GM23338 (cell line): ENCODE data around the gene MINPP1. TPM values are rescaled to one million over a fixed set of nuclear protein-coding genes. Genes with fewer than 3 reads are reported as not detected.

Experiments used
- ATAC-seq: fragments of 200-7000 bp; cut with Tn5 transposase; 3 replicates; pipeline ENCODE4 v1.9.1; 2020
- DNase-seq: peaks from one replicate; pipeline ENCODE4 v3.0.0-alpha.2; 2015; ENCODE audit warnings: low spot score
- H2AFZ ChIP-seq: fragments of 200-600 bp; sonication (generic); 2 replicates; pipeline ENCODE4 v1.8.0; 2016; ENCODE audit warnings: antibody characterized with exemption, mild to moderate bottlenecking, moderate library complexity
- H3F3A ChIP-seq: fragments of 200-600 bp; sonication (generic); replicated peaks from 2 replicates; pipeline ENCODE4 v1.8.0; 2017; ENCODE audit warnings: antibody characterized with exemption, mixed run types, low read depth
- H3K27ac ChIP-seq: fragments of 200-600 bp; sonication (generic); 2 replicates; pipeline ENCODE4 v1.6.1; 2016; ENCODE audit warnings: low read depth
- H3K27me3 ChIP-seq: fragments of 200-600 bp; sonication (generic); 2 replicates; pipeline ENCODE4 v1.8.0; 2016; ENCODE audit warnings: mild to moderate bottlenecking, mixed run types, moderate library complexity; ENCODE audit not compliant: insufficient read depth
- H3K36me3 ChIP-seq: fragments of 200-600 bp; sonication (generic); 2 replicates; pipeline ENCODE4 v1.8.0; 2016; ENCODE audit warnings: mild to moderate bottlenecking; ENCODE audit not compliant: insufficient read depth
- H3K4me1 ChIP-seq: fragments of 200-600 bp; sonication (generic); 2 replicates; pipeline ENCODE4 v1.8.0; 2016; ENCODE audit warnings: mild to moderate bottlenecking, moderate library complexity; ENCODE audit not compliant: insufficient read depth
- H3K4me2 ChIP-seq: fragments of 200-600 bp; sonication (generic); 2 replicates; pipeline ENCODE4 v1.7.1; 2017; ENCODE audit warnings: mixed run types
- H3K4me3 ChIP-seq: fragments of 200-600 bp; sonication (generic); 2 replicates; pipeline ENCODE4 v1.6.1; 2016; ENCODE audit warnings: mixed run types
- H3K79me2 ChIP-seq: fragments of 200-600 bp; sonication (generic); replicated peaks from 2 replicates; pipeline ENCODE4 v1.8.0; 2017; ENCODE audit warnings: mild to moderate bottlenecking; ENCODE audit not compliant: insufficient read depth
- H3K9me2 ChIP-seq: fragments of 200-600 bp; sonication (generic); 2 replicates; pipeline ENCODE4 v1.8.0; 2017; ENCODE audit not compliant: insufficient read depth
- H4K20me1 ChIP-seq: fragments of 200-600 bp; sonication (generic); replicated peaks from 2 replicates; pipeline ENCODE4 v1.8.0; 2017; ENCODE audit warnings: mild to moderate bottlenecking; ENCODE audit not compliant: insufficient read depth
- H3K27ac Mint-ChIP-seq: 2 replicates; pipeline ENCODE4 v1.8.0; 2020; ENCODE audit warnings: inconsistent platforms, mild to moderate bottlenecking, moderate library complexity, mixed read lengths
- H3K27me3 Mint-ChIP-seq: 3 replicates; pipeline ENCODE4 v1.8.0; 2022; ENCODE audit warnings: low read depth, mild to moderate bottlenecking, moderate library complexity, mixed read lengths, inconsistent platforms; ENCODE audit not compliant: insufficient read depth, poor library complexity
- H3K36me3 Mint-ChIP-seq: 3 replicates; pipeline ENCODE4 v1.8.0; 2021; ENCODE audit warnings: low read depth, mild to moderate bottlenecking, inconsistent platforms, moderate library complexity, mixed read lengths
- H3K4me1 Mint-ChIP-seq: 3 replicates; pipeline ENCODE4 v1.8.0; 2020; ENCODE audit warnings: mild to moderate bottlenecking, inconsistent platforms, mixed read lengths
- H3K4me3 Mint-ChIP-seq: 3 replicates; pipeline ENCODE4 v1.8.0; 2021; ENCODE audit warnings: moderate library complexity, mild to moderate bottlenecking, inconsistent platforms, mixed read lengths
- H3K9me3 Mint-ChIP-seq: 3 replicates; pipeline ENCODE4 v1.8.0; 2020; ENCODE audit warnings: moderate library complexity, mild to moderate bottlenecking, inconsistent platforms, mixed read lengths
- CREB1 ChIP-seq: fragments of 250-450 bp; sonication (Bioruptor Pico); IDR thresholded peaks from 2 replicates; pipeline ENCODE4 v1.5.0; 2020; ENCODE audit warnings: low read depth, mild to moderate bottlenecking, moderate library complexity
- CTCF ChIP-seq, 2 experiments: fragments of 200-600 bp in 1 of 2; sonication (generic) in 1 of 2; conservative IDR thresholded peaks; 2 replicates each; pipeline versions ENCODE4 v1.5.1 to v1.6.1; 2016 to 2017; ENCODE audit warnings: antibody characterized with exemption in 2 of 2, low read depth in 2 of 2, mild to moderate bottlenecking in 2 of 2, moderate library complexity in 1 of 2
- EZH2 ChIP-seq: fragments of 200-600 bp; sonication (generic); IDR thresholded peaks from one replicate; pipeline ENCODE4 v1.8.0; 2017; ENCODE audit warnings: antibody characterized with exemption, mild to moderate bottlenecking, low read depth; ENCODE audit not compliant: unreplicated experiment
- EZH2phosphoT487 ChIP-seq: fragments of 200-600 bp; sonication (generic); IDR thresholded peaks from one replicate; pipeline ENCODE4 v1.8.1; 2018; ENCODE audit warnings: antibody characterized with exemption; ENCODE audit not compliant: unreplicated experiment
- JUNB ChIP-seq: IDR thresholded peaks from one replicate; pipeline ENCODE4 v1.6.1; 2016; ENCODE audit warnings: antibody characterized with exemption; ENCODE audit not compliant: unreplicated experiment
- NANOG ChIP-seq: IDR thresholded peaks from 2 replicates; pipeline ENCODE4 v1.6.1; 2016; ENCODE audit warnings: antibody characterized with exemption, borderline replicate concordance
- ZNF114 ChIP-seq: fragments of 250-450 bp; sonication (Bioruptor Pico); IDR thresholded peaks from 2 replicates; pipeline ENCODE4 v1.5.0; 2020; ENCODE audit warnings: mild to moderate bottlenecking, moderate library complexity
- ZNF331 ChIP-seq: fragments of 250-450 bp; sonication (Bioruptor Pico); IDR thresholded peaks from 2 replicates; pipeline ENCODE4 v1.5.0; 2020; ENCODE audit warnings: low read depth, mild to moderate bottlenecking, moderate library complexity
- ZNF462 ChIP-seq: fragments of 250-450 bp; sonication (Bioruptor Pico); IDR thresholded peaks from 2 replicates; pipeline ENCODE4 v1.5.0; 2020; ENCODE audit warnings: mild to moderate bottlenecking, moderate library complexity
- polyA plus RNA-seq: library from polyadenylated mRNA; unstranded; fragments of >200 nt; fragmentation: Nextera tagmentation; extraction: Ambion mirVana; gene quantifications from 2 replicates; pipeline ENCODE4 v1.2.1, GENCODE V29; 2016
- total RNA-seq: library from RNA; depleted of rRNA; stranded (reverse); fragments of >200 nt; shearing (Covaris generic); gene quantifications from 2 replicates; pipeline ENCODE4 v1.2.3, GENCODE V29; 2014
- TF ChIP-seq, protein P1 (sequence below): IDR thresholded peaks from 2 replicates; pipeline ENCODE4 v1.6.1; 2016; ENCODE audit warnings: antibody characterized with exemption

MINPP1 gene
- total and polyA plus RNA-seq, 2 experiments from 2014 or later: 27.0 to 39.3 TPM

GRCh38 chr10:87532696-87533095, 28.0 kb downstream of the MINPP1 start:
- H3F3A ChIP-seq: no peaks in the 10 kb centered on the region
- no peak for TF ChIP-seq CREB1 (CRISPR knock-in tag)
- TF ChIP-seq ZNF114 (CRISPR knock-in tag): no peak
- TF ChIP-seq NANOG: no peak
- TF ChIP-seq JUNB: no peak
- TF ChIP-seq ZNF331 (CRISPR knock-in tag): no peak
- no peak for TF ChIP-seq EZH2
- TF ChIP-seq EZH2phosphoT487: no peak
- no peak for TF ChIP-seq CTCF (conservative IDR thresholded peaks at IDR 0.05; ENCODE audit: low read depth in 2 of 2)
- TF ChIP-seq, protein P1, sequence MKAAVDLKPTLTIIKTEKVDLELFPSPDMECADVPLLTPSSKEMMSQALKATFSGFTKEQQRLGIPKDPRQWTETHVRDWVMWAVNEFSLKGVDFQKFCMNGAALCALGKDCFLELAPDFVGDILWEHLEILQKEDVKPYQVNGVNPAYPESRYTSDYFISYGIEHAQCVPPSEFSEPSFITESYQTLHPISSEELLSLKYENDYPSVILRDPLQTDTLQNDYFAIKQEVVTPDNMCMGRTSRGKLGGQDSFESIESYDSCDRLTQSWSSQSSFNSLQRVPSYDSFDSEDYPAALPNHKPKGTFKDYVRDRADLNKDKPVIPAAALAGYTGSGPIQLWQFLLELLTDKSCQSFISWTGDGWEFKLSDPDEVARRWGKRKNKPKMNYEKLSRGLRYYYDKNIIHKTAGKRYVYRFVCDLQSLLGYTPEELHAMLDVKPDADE: no peak
- TF ChIP-seq ZNF462 (CRISPR knock-in tag): no peak
- H3K4me3 ChIP-seq: no peak overlapping the region
- ATAC-seq (no peak), DNase-seq (no peak)
- peaks cover 35% of the 10 kb centered on the region for H3K9me3 Mint-ChIP-seq
- peaks cover 29% of the 10 kb centered on the region; the same call in 1 of the 2 replicates for H3K36me3 ChIP-seq
- H4K20me1 ChIP-seq: no peaks in the 10 kb centered on the region
- H3K4me1 Mint-ChIP-seq: peaks cover 6% of the 10 kb centered on the region; the same call in 2 of the 3 replicates
- H3K4me1 ChIP-seq: no peaks in the 10 kb centered on the region; the same call in 1 of the 2 replicates
- H3K27ac ChIP-seq: peak overlapping the region; percentile 30; the same call in 1 of the 2 replicates
- H3K4me2 ChIP-seq: no peak overlapping the region
- H3K9me2 ChIP-seq: no peaks in the 10 kb centered on the region
- H3K79me2 ChIP-seq: peaks cover 33% of the 10 kb centered on the region
- no peak overlapping the region for H3K4me3 Mint-ChIP-seq
- H3K27ac Mint-ChIP-seq: no peak overlapping the region
- H3K27me3 ChIP-seq: no peaks in the 10 kb centered on the region
- H3K27me3 Mint-ChIP-seq: no peaks in the 10 kb centered on the region
- no peak overlapping the region for H2AFZ ChIP-seq
- peaks cover 48% of the 10 kb centered on the region for H3K36me3 Mint-ChIP-seq
